ENCODE measurements around the gene TM4SF5. TPM values are rescaled to one million over a fixed set of nuclear protein-coding genes. Genes with fewer than 3 reads are reported as not detected.

TM4SF5 gene
- polyA plus RNA-seq, 1 of the 3 experiments (the other 2 are of a cell fraction): not detected

DNA sequence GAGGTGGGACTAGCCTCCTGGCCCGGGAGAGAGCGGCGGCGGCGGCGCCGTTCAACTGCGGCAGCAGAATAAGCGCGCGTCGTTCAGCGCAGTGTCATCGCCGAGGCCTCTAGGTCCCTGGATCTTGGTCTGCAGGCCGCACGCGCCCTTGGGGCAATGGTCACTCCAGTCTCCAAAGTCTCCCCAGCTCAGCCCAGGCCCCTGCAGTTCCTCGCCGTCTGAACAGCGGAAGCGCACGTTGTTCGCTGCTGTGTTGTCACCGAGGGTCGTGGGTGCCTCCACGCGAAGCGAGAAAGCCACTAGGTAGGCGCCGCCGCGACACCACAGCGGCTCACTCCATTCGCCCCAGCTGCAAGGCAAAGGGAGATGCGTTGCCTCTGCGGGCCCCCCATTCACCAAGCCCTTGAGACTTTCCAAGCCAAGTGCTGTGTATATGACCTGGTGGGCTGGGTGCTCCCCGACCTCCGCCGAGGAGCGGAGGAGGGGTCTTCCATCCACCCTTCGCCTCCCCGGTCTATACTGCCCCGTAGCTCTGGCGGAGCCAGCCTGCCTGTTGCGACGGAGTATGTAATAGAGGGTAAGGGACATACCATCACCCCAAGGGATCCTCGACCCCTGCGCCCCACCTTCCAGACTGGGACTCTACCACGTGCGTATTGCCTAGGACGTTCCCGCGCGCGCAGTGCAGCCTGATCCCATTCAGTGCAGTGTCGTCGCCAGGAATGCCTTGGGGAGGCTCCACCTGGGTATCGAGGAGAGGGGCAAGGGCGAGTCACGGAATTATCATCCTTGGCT, 13.8 kb downstream of the TM4SF5 start:
- peaks cover 35% of the 10 kb centered on the region for H3K27me3 ChIP-seq (ENCODE audit: insufficient read depth)
- no peaks in the 10 kb centered on the region for H3F3A ChIP-seq (replicated peaks; ENCODE audit: insufficient read depth)
- peaks cover 8 to 17% of the 10 kb centered on the region in 2 experiments; a peak in 2 of 4 replicates for H3K4me1 ChIP-seq (ENCODE audit: control insufficient read depth in 1 of 2, insufficient read depth in 2 of 2, low read depth in 1 of 2, low read length in 1 of 2)
- CTCF ChIA-PET: interaction anchor here (0.7 to 10.5 kb wide), 10 partner anchors 8 to 161 kb away, joined by 3 to 235 read pairs (median 4); partner anchors contain the start of genes C17orf107, CHRNE and TM4SF5
- H3K9ac ChIP-seq: no peak overlapping the region
- H3K9me2 ChIP-seq: no peaks in the 10 kb centered on the region
- H2AFZ ChIP-seq (ENCODE audit: low read depth): no peak overlapping the region
- TF ChIP-seq RAD21 (IDR thresholded peaks at IDR 0.05; ENCODE audit: low read length) (no peak), EP300 (IDR thresholded peaks at IDR 0.05; ENCODE audit: borderline replicate concordance in 1 of 2, low read depth in 1 of 2, low read length in 1 of 2) (no peak), CHD2 (IDR thresholded peaks at IDR 0.05; ENCODE audit: low read length, partially characterized antibody) (no peak), RXRA (IDR thresholded peaks at IDR 0.05; ENCODE audit: borderline replicate concordance, low read depth) (no peak), YY1 (IDR thresholded peaks at IDR 0.05; ENCODE audit: low read depth) (no peak), NFIC (IDR thresholded peaks at IDR 0.05; ENCODE audit: borderline replicate concordance) (no peak), SMC3 (IDR thresholded peaks at IDR 0.05; ENCODE audit: low read depth, low read length) (no peak), TCF12 (IDR thresholded peaks at IDR 0.05) (no peak)
- TF ChIP-seq, protein P1, sequence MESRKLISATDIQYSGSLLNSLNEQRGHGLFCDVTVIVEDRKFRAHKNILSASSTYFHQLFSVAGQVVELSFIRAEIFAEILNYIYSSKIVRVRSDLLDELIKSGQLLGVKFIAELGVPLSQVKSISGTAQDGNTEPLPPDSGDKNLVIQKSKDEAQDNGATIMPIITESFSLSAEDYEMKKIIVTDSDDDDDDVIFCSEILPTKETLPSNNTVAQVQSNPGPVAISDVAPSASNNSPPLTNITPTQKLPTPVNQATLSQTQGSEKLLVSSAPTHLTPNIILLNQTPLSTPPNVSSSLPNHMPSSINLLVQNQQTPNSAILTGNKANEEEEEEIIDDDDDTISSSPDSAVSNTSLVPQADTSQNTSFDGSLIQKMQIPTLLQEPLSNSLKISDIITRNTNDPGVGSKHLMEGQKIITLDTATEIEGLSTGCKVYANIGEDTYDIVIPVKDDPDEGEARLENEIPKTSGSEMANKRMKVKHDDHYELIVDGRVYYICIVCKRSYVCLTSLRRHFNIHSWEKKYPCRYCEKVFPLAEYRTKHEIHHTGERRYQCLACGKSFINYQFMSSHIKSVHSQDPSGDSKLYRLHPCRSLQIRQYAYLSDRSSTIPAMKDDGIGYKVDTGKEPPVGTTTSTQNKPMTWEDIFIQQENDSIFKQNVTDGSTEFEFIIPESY (IDR thresholded peaks at IDR 0.05; ENCODE audit: borderline replicate concordance, low read depth): no peak
- TF ChIP-seq, protein P2, sequence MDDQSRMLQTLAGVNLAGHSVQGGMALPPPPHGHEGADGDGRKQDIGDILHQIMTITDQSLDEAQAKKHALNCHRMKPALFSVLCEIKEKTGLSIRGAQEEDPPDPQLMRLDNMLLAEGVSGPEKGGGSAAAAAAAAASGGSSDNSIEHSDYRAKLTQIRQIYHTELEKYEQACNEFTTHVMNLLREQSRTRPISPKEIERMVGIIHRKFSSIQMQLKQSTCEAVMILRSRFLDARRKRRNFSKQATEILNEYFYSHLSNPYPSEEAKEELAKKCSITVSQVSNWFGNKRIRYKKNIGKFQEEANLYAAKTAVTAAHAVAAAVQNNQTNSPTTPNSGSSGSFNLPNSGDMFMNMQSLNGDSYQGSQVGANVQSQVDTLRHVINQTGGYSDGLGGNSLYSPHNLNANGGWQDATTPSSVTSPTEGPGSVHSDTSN (IDR thresholded peaks at IDR 0.05): no peak
- TF ChIP-seq, protein P3, sequence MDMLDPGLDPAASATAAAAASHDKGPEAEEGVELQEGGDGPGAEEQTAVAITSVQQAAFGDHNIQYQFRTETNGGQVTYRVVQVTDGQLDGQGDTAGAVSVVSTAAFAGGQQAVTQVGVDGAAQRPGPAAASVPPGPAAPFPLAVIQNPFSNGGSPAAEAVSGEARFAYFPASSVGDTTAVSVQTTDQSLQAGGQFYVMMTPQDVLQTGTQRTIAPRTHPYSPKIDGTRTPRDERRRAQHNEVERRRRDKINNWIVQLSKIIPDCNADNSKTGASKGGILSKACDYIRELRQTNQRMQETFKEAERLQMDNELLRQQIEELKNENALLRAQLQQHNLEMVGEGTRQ (IDR thresholded peaks at IDR 0.05; ENCODE audit: borderline replicate concordance, low read depth, low read length): no peak
- H3K27ac ChIP-seq (ENCODE audit: low read depth in 2 of 2, low read length in 1 of 2): no peak overlapping the region
- H3K4me2 ChIP-seq: no peak overlapping the region
- peak; percentile 33 for DNase-seq
- 80% methylated on average over 30 of the region's 61 CpGs for WGBS (ENCODE audit: low lambda C conversion rate)
- H3K9me3 ChIP-seq: no peaks in the 10 kb centered on the region
- no peaks in the 10 kb centered on the region for H3K79me2 ChIP-seq (ENCODE audit: insufficient read depth)
- H3K4me3 ChIP-seq (ENCODE audit: low read depth in 2 of 2, low read length in 1 of 2): no peak overlapping the region
- POLR2A ChIA-PET: interaction anchor here (0.8 kb wide), 1 partner anchor 13 kb away, joined by 3 read pairs; no protein-coding TSS in a partner anchor
- H3K36me3 ChIP-seq (replicated peaks in 1 of 2; ENCODE audit: control insufficient read depth in 1 of 2, insufficient read depth in 2 of 2, low read length in 1 of 2): no peaks in the 10 kb centered on the region
- H4K20me1 ChIP-seq (ENCODE audit: insufficient read depth): no peaks in the 10 kb centered on the region

DNA sequence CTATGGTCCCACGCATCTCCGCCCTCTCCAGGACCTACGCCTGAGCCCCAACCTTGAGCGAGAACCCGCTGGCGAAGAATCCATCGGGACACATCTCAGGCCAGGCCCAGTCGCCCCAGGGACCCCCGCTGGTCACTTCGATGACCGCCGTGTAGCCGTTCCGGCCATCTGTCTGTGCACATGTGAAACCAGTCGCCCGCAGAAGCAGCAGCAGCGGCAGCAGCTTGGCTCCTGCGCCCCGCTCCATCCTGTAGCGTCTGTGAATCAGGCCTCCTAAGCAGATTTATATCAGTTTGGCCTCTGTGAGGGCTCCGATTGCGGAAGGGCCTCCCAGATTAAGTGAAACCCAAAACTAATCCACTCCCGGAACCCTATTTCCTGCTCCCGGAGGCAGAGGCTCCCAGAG, 14.4 kb downstream of the TM4SF5 start, which contains the start of gene VMO1:
TSS of gene VMO1 (minus strand) at position 259 of the 406 bp plus-strand sequence. CDS start at position 247, 12 bp downstream.
- CTCF ChIA-PET: interaction anchor here (0.7 to 10.5 kb wide), 16 partner anchors 9 to 162 kb away, joined by 3 to 235 read pairs (median 4); partner anchors contain the start of genes C17orf107, CHRNE and TM4SF5
- TF ChIP-seq SMC3 (IDR thresholded peaks at IDR 0.05; ENCODE audit: low read depth, low read length): no peak
- TF ChIP-seq, protein P4, sequence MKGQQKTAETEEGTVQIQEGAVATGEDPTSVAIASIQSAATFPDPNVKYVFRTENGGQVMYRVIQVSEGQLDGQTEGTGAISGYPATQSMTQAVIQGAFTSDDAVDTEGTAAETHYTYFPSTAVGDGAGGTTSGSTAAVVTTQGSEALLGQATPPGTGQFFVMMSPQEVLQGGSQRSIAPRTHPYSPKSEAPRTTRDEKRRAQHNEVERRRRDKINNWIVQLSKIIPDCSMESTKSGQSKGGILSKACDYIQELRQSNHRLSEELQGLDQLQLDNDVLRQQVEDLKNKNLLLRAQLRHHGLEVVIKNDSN (IDR thresholded peaks at IDR 0.05; ENCODE audit: borderline replicate concordance, low read depth): no peak
- peak; percentile 35; the same call in 1 of the 2 replicates for TF ChIP-seq GATA2 (CRISPR knock-in tag; IDR thresholded peaks at IDR 0.05)
- no peak for TF ChIP-seq FOSL2 (IDR thresholded peaks at IDR 0.05; ENCODE audit: borderline replicate concordance, low read depth)
- TF ChIP-seq, protein P3 (IDR thresholded peaks at IDR 0.05; ENCODE audit: borderline replicate concordance, low read depth, low read length): no peak
- TF ChIP-seq, protein P5, sequence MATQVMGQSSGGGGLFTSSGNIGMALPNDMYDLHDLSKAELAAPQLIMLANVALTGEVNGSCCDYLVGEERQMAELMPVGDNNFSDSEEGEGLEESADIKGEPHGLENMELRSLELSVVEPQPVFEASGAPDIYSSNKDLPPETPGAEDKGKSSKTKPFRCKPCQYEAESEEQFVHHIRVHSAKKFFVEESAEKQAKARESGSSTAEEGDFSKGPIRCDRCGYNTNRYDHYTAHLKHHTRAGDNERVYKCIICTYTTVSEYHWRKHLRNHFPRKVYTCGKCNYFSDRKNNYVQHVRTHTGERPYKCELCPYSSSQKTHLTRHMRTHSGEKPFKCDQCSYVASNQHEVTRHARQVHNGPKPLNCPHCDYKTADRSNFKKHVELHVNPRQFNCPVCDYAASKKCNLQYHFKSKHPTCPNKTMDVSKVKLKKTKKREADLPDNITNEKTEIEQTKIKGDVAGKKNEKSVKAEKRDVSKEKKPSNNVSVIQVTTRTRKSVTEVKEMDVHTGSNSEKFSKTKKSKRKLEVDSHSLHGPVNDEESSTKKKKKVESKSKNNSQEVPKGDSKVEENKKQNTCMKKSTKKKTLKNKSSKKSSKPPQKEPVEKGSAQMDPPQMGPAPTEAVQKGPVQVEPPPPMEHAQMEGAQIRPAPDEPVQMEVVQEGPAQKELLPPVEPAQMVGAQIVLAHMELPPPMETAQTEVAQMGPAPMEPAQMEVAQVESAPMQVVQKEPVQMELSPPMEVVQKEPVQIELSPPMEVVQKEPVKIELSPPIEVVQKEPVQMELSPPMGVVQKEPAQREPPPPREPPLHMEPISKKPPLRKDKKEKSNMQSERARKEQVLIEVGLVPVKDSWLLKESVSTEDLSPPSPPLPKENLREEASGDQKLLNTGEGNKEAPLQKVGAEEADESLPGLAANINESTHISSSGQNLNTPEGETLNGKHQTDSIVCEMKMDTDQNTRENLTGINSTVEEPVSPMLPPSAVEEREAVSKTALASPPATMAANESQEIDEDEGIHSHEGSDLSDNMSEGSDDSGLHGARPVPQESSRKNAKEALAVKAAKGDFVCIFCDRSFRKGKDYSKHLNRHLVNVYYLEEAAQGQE (IDR thresholded peaks at IDR 0.05; ENCODE audit: low read depth, low read length): no peak

More for the DNA sequence above, 14.4 kb downstream of the TM4SF5 start, which contains the start of gene VMO1:
- no peak within 1 kb of the TSS for H3K9ac ChIP-seq
- no peak within 1 kb of the TSS for H2AFZ ChIP-seq (ENCODE audit: low read depth)
- peaks cover 8 to 19% of the 10 kb centered on the region in 2 experiments; a peak in 2 of 4 replicates for H3K4me1 ChIP-seq (ENCODE audit: control insufficient read depth in 1 of 2, insufficient read depth in 2 of 2, low read depth in 1 of 2, low read length in 1 of 2)
- no peak within 1 kb of the TSS for H3K4me3 ChIP-seq (ENCODE audit: low read depth in 2 of 2, low read length in 1 of 2)
- no peaks in the 10 kb centered on the region for H3K9me2 ChIP-seq
- no peak within 1 kb of the TSS; the same call in 1 of the 2 replicates for H3K4me2 ChIP-seq
- 38% methylated on average over 17 of the region's 24 CpGs for WGBS (ENCODE audit: low lambda C conversion rate)
- no peaks in the 10 kb centered on the region for H3K79me2 ChIP-seq (ENCODE audit: insufficient read depth)
- H3K27ac ChIP-seq (ENCODE audit: low read depth in 2 of 2, low read length in 1 of 2): no peak within 1 kb of the TSS
- DNase-seq: peak; percentile 73
- no peaks in the 10 kb centered on the region for H3K9me3 ChIP-seq
- peaks cover 5% of the 10 kb centered on the region for H3F3A ChIP-seq (replicated peaks; ENCODE audit: insufficient read depth)
- POLR2A ChIA-PET: no interaction called here
- H3K27me3 ChIP-seq (ENCODE audit: insufficient read depth): peaks cover 30% of the 10 kb centered on the region; the same call in 1 of the 2 replicates
- H4K20me1 ChIP-seq (ENCODE audit: insufficient read depth): no peaks in the 10 kb centered on the region
- no peaks in the 10 kb centered on the region for H3K36me3 ChIP-seq (replicated peaks in 1 of 2; ENCODE audit: control insufficient read depth in 1 of 2, insufficient read depth in 2 of 2, low read length in 1 of 2)

Measured in SK-N-SH (cell line).